Transverse colon (tissue), 4 donors: ENCODE measurements around the gene NDUFS7. TPM values are rescaled to one million over a fixed set of nuclear protein-coding genes. Genes with fewer than 3 reads are reported as not detected.

ENCODE experiments used
- DNase-seq: peaks from one replicate; pipeline ENCODE4 v3.0.0-alpha.2; 2019
- H3K27ac ChIP-seq, 4 donors: fragments of 200-600 bp; sonication (generic); 2 replicates each; pipeline ENCODE4 v1.5.1; 2016 to 2018; ENCODE audit warnings: inconsistent platforms in 4 of 4
- H3K27me3 ChIP-seq: fragments of 200-600 bp; sonication (generic); 2 replicates; pipeline ENCODE4 v1.5.1; 2017; ENCODE audit warnings: inconsistent platforms
- H3K36me3 ChIP-seq, 4 donors: fragments of 200-600 bp; sonication (generic); 2 replicates each; pipeline ENCODE4 v1.5.1; 2017 to 2019; ENCODE audit warnings: inconsistent platforms in 4 of 4
- H3K4me1 ChIP-seq, 4 donors: fragments of 200-600 bp; sonication (generic); 2 replicates each; pipeline ENCODE4 v1.5.1; 2017 to 2020; ENCODE audit warnings: inconsistent platforms in 4 of 4
- H3K4me3 ChIP-seq, 4 donors: fragments of 200-600 bp; sonication (generic); 1 replicate in 1 of 4; 2 replicates in 3 of 4; pipeline versions ENCODE4 v1.5.1 to v1.6.1; 2017 to 2019; ENCODE audit warnings: inconsistent platforms in 4 of 4
- H3K9me3 ChIP-seq, 2 donors: fragments of 200-600 bp; sonication (generic); 2 replicates each; pipeline ENCODE4 v1.5.1; 2017 to 2019; ENCODE audit warnings: inconsistent platforms in 2 of 2
- EP300 ChIP-seq: sonication (generic); formaldehyde crosslinking; IDR thresholded peaks from one replicate; pipeline ENCODE4 v1.6.1; 2017; ENCODE audit warnings: antibody characterized with exemption, low read depth
- POLR2A ChIP-seq: fragments of 450-650 bp; IDR thresholded peaks from one replicate; pipeline ENCODE4 v1.6.1; 2016; ENCODE audit warnings: antibody characterized with exemption, mild to moderate bottlenecking, moderate library complexity
- POLR2AphosphoS5 ChIP-seq, 3 donors: sonication (generic); formaldehyde crosslinking; IDR thresholded peaks; one replicate each; pipeline ENCODE4 v1.6.1; 2016; ENCODE audit warnings: antibody characterized with exemption in 3 of 3
- WGBS, 2 donors: methylation state at CpG; one replicate each; pipeline ENCODE4 v1.1.5; 2018; ENCODE audit warnings: low coverage in 1 of 2; 5-methylcytosine and 5-hydroxymethylcytosine counted together
- in situ Hi-C, 4 donors: fragments of 200-750 bp; cut with MboI; loops; one replicate each; pipeline versions ENCODE4 v1.15.0 to v1.15.1; 2017; ENCODE audit warnings: low sequenced_read_pairs in 3 of 4, low pct_ligation_motif_present in 1 of 4, low pct_unique_long_range_greater_than_20kb in 1 of 4
- intact Hi-C: fragments of 100-400 bp; cut with DNase I; formaldehyde crosslinking; loops from one replicate; pipeline ENCODE4 v1.15.1; 2023; ENCODE audit warnings: low total_unique reads
- total RNA-seq, 4 donors: library from RNA; depleted of rRNA; stranded (reverse); fragments of >200 nt; gene quantifications; one replicate each; pipeline ENCODE4 v1.1.0, GENCODE V29; 2016
- TF ChIP-seq, protein P1 (sequence below), 5 experiments: fragments of 200-600 bp in 3 of 5; fragments of 450-650 bp in 2 of 5; sonication (generic) in 3 of 5; IDR thresholded peaks; 1 replicate in 2 of 5; 2 replicates in 3 of 5; pipeline ENCODE4 v1.5.1; 2016 to 2017; ENCODE audit warnings: antibody characterized with exemption in 5 of 5, inconsistent platforms in 3 of 5, mild to moderate bottlenecking in 2 of 5, moderate library complexity in 1 of 5

NDUFS7 gene
- total RNA-seq, 4 donors from 2014 or later: 32.2 to 196 (median 156) TPM

DNA sequence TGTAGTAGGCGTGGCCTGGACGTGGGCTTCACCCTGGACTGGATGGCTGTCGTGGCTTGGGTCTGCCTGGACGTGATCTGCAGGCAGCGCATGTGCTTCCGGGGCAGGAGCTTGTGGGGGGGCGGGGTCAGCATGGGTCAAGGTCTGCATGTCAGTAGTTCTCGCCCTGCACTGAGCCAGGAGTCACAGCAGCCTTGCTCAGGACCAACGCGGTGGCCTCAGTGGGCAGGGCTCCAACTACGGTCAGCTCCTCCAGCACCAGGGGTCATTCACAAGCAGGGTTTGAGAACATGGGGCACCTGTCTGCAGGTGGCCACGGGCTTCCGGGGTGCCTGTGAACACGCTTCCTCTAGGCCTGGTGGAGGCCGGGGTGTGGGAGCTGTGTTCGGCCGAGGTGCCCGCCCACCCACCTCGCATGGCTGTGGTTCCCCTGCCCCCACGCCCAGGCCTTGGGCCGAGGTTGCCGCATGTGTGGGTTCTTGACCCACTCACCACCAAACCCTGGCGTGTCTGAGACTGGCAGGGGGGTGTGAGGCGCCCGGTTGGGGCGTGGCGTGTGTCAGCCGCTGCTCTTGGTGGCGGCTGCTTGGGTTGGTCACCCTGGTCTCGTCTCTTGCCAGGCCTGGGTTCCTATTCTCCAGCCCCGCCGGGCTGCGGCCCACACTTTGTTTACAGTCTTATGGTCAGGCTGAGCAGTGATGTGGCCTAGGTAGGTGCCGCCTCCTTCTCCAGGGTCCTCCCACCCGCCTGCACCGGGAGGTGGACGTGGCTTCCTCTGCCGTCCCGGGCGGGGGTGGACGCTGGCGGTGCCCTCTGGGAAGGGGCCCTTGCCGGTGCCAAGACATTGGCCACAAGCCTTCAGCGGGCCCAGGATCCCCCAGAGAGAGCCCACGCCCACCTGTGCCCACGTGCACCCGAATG, 49.7 kb downstream of the NDUFS7 start:
- no peak for DNase-seq
- no peak for TF ChIP-seq POLR2A
- TF ChIP-seq EP300: no peak
- no peak for TF ChIP-seq POLR2AphosphoS5 (IDR thresholded peaks at IDR 0.05)
- TF ChIP-seq, protein P1, sequence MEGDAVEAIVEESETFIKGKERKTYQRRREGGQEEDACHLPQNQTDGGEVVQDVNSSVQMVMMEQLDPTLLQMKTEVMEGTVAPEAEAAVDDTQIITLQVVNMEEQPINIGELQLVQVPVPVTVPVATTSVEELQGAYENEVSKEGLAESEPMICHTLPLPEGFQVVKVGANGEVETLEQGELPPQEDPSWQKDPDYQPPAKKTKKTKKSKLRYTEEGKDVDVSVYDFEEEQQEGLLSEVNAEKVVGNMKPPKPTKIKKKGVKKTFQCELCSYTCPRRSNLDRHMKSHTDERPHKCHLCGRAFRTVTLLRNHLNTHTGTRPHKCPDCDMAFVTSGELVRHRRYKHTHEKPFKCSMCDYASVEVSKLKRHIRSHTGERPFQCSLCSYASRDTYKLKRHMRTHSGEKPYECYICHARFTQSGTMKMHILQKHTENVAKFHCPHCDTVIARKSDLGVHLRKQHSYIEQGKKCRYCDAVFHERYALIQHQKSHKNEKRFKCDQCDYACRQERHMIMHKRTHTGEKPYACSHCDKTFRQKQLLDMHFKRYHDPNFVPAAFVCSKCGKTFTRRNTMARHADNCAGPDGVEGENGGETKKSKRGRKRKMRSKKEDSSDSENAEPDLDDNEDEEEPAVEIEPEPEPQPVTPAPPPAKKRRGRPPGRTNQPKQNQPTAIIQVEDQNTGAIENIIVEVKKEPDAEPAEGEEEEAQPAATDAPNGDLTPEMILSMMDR (IDR thresholded peaks at IDR 0.05): no peak
- H3K36me3 ChIP-seq: peaks cover 0 to 40% (median 22%) of the 10 kb centered on the region in 4 donors
- 94% methylated on average over 22 of the region's 47 CpGs; no CpG with 5 or more reads in 1 of the 2 donors for WGBS, 2 donors
- in situ Hi-C loops (no loop called here), intact Hi-C loops (no loop called here)
- H3K9me3 ChIP-seq: no peaks in the 10 kb centered on the region
- H3K4me1 ChIP-seq: peaks cover 0 to 14% (median 7%) of the 10 kb centered on the region in 4 donors
- no peak overlapping the region for H3K4me3 ChIP-seq
- no peaks in the 10 kb centered on the region for H3K27me3 ChIP-seq
- H3K27ac ChIP-seq: no peak overlapping the region

DNA sequence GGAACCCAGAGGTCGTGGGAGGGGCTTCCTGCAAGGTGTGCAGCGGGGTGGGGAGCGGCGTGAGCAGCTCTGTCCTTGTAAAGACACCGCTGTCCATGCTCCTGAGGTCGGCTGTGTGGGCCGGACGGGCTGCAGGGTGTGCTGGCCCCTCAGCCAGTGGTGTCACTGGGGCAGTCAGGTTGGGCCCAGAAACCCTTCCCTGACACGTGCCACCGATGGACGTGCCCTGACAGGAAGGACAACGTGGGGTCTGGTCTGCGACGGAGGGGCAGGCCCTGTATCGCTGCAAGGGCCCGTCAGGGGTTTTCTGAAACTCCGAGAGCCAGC, 50.3 kb downstream of the NDUFS7 start:
- Histone ChIP-seq H3K27me3 (no peaks in the 10 kb centered on the region), H3K4me1 (peaks cover 0 to 17% (median 8%) of the 10 kb centered on the region in 4 donors), H3K36me3 (peaks cover 0 to 36% (median 19%) of the 10 kb centered on the region in 4 donors), H3K9me3 (no peaks in the 10 kb centered on the region), H3K4me3 (no peak overlapping the region), H3K27ac (no peak overlapping the region)
- TF ChIP-seq POLR2A: no peak
- TF ChIP-seq, protein P1 (IDR thresholded peaks at IDR 0.05): no peak
- TF ChIP-seq EP300: no peak
- no peak for TF ChIP-seq POLR2AphosphoS5 (IDR thresholded peaks at IDR 0.05)
- in situ Hi-C loops (no loop called here), intact Hi-C loops (no loop called here)
- DNase-seq: no peak
- WGBS, 2 donors: 92 to 100% methylated on average over 3 to 15 of the region's 17 CpGs

DNA sequence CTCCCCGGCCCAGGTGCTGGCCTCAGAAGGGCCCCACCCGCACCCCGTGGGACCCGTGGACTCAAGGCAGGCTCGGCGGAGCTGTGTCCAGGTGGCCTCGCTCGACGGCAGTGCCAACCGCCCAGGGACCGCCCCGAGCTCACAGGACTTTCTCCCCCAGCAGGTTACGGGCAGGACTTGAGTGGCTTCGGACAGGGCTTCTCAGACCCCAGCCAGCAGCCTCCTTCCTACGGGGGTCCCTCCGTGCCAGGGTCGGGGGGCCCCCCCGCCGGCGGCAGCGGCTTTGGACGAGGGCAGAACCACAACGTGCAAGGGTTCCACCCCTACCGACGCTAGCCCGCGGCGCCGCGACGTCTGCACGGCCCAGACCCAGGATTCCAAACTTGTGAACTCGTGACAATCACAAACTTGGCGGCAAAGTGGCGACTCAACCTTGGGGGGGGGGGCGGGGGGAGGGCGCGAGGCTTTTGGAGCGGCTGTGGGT, 50.9 kb downstream of the NDUFS7 start:
- in situ Hi-C loops (no loop called here), intact Hi-C loops (no loop called here)
- no peak for DNase-seq
- no peak overlapping the region for H3K27ac ChIP-seq
- H3K27me3 ChIP-seq: no peaks in the 10 kb centered on the region
- H3K4me1 ChIP-seq: peaks cover 6 to 19% (median 14%) of the 10 kb centered on the region in 4 donors
- H3K9me3 ChIP-seq: no peaks in the 10 kb centered on the region
- H3K4me3 ChIP-seq: no peak overlapping the region
- WGBS, 2 donors: 93% methylated on average over 33 of the region's 39 CpGs; no CpG with 5 or more reads in 1 of the 2 donors
- peaks cover 0 to 34% (median 16%) of the 10 kb centered on the region in 4 donors for H3K36me3 ChIP-seq
- TF ChIP-seq POLR2AphosphoS5 (IDR thresholded peaks at IDR 0.05): no peak

DNA sequence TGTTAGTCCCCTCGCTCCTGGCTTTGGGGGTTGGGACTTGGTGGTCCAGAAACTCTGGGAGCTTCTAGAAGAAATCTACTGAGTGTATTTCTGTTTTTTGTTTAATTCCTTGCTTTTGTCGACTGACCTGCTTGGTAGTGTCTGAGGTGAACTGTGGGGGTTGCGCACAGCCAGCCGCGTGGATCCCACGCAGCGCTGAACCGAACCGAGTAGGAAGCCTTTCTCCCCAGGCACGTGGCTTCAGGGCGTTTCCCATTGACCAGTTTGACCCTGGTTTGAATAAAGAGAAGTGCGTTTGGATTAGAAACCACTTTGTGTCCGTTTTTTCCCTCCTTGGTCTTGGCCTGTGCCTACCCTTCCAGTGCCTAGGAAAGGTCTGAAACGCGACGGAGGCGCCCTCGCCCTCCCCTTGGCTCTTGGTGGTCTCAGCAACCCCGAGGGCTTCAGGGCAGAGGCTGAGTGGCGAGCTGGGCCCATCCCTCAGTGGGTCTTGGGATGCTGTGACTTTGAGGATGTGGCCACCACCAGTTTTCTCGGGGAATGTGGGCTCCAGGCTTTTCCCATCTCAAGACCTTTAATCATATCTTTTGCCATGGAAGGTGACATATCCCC, 51.8 kb downstream of the NDUFS7 start:
- H3K9me3 ChIP-seq: no peaks in the 10 kb centered on the region
- H3K27me3 ChIP-seq: no peaks in the 10 kb centered on the region
- peaks cover 0 to 39% (median 18%) of the 10 kb centered on the region in 4 donors for H3K36me3 ChIP-seq
- H3K4me1 ChIP-seq: peaks cover 6 to 28% (median 19%) of the 10 kb centered on the region in 4 donors
- H3K4me3 ChIP-seq: no peak overlapping the region
- no peak overlapping the region for H3K27ac ChIP-seq
- intact Hi-C loops: no loop called here
- TF ChIP-seq POLR2AphosphoS5 (IDR thresholded peaks at IDR 0.05) (no peak), POLR2A (no peak), EP300 (no peak)
- TF ChIP-seq, protein P1 (IDR thresholded peaks at IDR 0.05): no peak
- 73 to 85% methylated on average over 19 to 21 of the region's 21 CpGs for WGBS, 2 donors
- in situ Hi-C loops: no loop called here
- DNase-seq: no peak
